ENCODE data around the gene FAM43A. TPM values are rescaled to one million over a fixed set of nuclear protein-coding genes. Genes with fewer than 3 reads are reported as not detected.
A peak's percentile ranks its signal among the peaks of the same experiment; 100 is the strongest.

The FAM43A gene
- total RNA-seq, 2 donors from 2014 or later = 10.9 to 12.5 TPM

DNA sequence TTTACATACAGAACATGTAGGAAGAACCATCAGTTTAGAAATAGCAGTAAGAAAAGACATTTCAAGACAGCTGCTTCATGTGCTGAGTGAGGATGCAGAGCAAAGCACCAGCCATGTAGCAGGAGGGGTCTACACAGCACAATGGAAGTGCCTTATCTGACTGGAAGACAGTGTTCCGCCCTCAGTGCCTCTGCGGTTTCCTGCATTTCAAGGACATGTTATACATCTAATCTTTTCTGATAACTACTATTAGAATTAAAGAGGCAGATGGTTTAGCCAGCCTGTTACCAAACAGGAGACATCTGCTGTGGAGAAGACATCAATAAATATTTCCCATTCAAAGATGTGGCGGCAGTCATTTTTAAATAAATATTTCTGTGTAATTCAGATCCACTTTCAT, 24.3 kb upstream of the FAM43A start:
- Histone ChIP-seq H3K27ac (no peak overlapping the region), H3K9me3 (no peaks in the 10 kb centered on the region), H3K4me3 (no peak overlapping the region), H3K27me3 (no peaks in the 10 kb centered on the region), H3K36me3 (peaks cover 64% of the 10 kb centered on the region), H3K4me1 (no peaks in the 10 kb centered on the region)
- TF ChIP-seq, protein P1, sequence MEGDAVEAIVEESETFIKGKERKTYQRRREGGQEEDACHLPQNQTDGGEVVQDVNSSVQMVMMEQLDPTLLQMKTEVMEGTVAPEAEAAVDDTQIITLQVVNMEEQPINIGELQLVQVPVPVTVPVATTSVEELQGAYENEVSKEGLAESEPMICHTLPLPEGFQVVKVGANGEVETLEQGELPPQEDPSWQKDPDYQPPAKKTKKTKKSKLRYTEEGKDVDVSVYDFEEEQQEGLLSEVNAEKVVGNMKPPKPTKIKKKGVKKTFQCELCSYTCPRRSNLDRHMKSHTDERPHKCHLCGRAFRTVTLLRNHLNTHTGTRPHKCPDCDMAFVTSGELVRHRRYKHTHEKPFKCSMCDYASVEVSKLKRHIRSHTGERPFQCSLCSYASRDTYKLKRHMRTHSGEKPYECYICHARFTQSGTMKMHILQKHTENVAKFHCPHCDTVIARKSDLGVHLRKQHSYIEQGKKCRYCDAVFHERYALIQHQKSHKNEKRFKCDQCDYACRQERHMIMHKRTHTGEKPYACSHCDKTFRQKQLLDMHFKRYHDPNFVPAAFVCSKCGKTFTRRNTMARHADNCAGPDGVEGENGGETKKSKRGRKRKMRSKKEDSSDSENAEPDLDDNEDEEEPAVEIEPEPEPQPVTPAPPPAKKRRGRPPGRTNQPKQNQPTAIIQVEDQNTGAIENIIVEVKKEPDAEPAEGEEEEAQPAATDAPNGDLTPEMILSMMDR (IDR thresholded peaks at IDR 0.05) = no peak
- DNase-seq (ENCODE audit: low spot score) = no peak

DNA sequence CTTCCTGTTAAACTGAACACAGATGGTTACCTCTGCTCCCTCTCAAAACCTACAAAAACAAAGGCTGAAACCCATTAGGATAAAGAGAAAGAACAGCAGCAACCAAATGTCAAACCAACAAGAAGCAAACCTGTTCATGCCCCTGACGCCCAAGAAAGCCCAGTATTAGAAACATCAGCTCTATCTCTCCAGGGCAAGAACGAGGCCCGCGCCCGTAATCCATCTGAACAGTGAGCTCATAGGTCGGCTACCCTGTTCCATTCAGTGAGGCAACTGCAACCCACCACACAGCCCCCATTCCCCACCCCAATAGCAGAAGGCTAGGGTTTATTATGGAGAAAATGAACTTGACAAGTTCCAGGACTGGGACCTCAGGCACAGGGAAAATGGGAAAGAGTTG, 23.7 kb upstream of the FAM43A start:
- Histone ChIP-seq H3K27me3 (no peaks in the 10 kb centered on the region), H3K27ac (no peak overlapping the region), H3K36me3 (peaks cover 65% of the 10 kb centered on the region), H3K9me3 (no peaks in the 10 kb centered on the region), H3K4me3 (no peak overlapping the region), H3K4me1 (no peaks in the 10 kb centered on the region)
- TF ChIP-seq, protein P1 (IDR thresholded peaks at IDR 0.05) = no peak
- no peak for DNase-seq (ENCODE audit: low spot score)

DNA sequence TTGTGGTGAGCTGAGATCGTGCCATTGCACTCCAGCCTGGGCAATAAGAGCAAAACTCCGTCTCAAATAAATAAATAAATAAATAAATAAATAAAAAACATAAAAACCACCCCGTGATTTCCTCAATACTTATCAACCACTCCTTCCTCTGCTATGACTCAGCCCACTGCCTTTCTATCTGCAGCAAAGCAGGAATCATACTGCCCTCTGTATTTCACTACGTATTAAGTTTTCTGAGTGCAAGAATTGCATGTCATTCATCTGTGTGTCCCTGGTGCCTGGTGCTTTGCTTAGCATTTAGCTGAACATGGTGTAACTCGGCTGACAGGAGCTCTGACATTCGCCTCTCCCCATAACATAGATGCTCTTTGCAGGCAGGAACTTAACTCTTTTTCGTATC, 20.8 kb upstream of the FAM43A start:
- no peaks in the 10 kb centered on the region for H3K4me1 ChIP-seq
- no peak overlapping the region for H3K27ac ChIP-seq
- DNase-seq (ENCODE audit: low spot score) = no peak
- no peaks in the 10 kb centered on the region for H3K9me3 ChIP-seq
- TF ChIP-seq, protein P1 (IDR thresholded peaks at IDR 0.05) = no peak
- H3K27me3 ChIP-seq = no peaks in the 10 kb centered on the region
- H3K36me3 ChIP-seq = peaks cover 51% of the 10 kb centered on the region
- no peak overlapping the region for H3K4me3 ChIP-seq

DNA sequence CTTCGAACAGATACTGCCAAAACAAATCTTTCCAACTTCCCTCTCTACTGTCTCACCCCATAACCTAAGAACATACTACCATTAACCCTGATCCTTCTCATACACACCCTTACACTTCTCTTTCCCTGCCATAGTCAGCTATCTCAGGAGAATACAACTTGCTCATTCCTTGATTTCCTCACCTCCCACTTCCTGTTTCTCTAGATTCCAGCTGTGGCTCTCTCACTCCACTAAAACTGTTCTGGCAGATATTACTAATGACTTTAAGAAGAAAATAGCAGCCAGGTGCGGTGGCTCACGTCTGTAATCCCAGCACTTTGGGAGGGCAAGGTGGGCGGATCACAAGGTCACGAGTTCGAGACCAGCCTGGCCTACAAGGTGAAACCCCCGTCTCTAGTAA, 18.3 kb upstream of the FAM43A start:
- H3K4me3 ChIP-seq = no peak overlapping the region
- no peak for DNase-seq (ENCODE audit: low spot score)
- TF ChIP-seq, protein P1 (IDR thresholded peaks at IDR 0.05) = no peak
- no peaks in the 10 kb centered on the region for H3K27me3 ChIP-seq
- H3K9me3 ChIP-seq = no peaks in the 10 kb centered on the region
- H3K27ac ChIP-seq = no peak overlapping the region
- peaks cover 39% of the 10 kb centered on the region for H3K36me3 ChIP-seq
- peaks cover 0 to 12% of the 10 kb centered on the region in 2 donors for H3K4me1 ChIP-seq

DNA sequence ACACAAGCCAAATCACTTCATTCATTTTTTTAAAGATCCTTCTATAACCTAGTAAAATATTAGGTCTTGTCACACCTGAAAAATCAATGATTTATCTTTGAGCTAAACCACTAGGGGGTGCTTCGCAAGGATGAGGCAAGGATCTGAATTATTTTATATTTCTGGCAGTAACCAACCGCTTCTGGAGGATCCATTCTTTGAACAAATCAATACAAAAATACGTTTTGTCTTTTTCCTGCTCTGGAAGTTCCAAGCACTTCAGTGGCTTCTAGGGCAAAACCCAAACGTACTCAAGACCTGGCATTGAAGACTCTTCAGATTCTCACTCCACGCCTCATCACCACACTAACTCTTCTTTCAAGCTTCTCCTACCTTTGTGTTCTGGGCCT, 14.2 kb upstream of the FAM43A start:
- TF ChIP-seq, protein P1 (IDR thresholded peaks at IDR 0.05) = peak in 1 of 2 donors; percentile 60
- peak overlapping the region; percentile 88 to 89 for H3K27ac ChIP-seq
- no peak for DNase-seq (ENCODE audit: low spot score)
- H3K9me3 ChIP-seq = no peaks in the 10 kb centered on the region
- peaks cover 12% of the 10 kb centered on the region for H3K36me3 ChIP-seq
- H3K4me3 ChIP-seq = peak overlapping the region; percentile 74
- peaks cover 0 to 17% of the 10 kb centered on the region in 2 donors for H3K4me1 ChIP-seq
- no peaks in the 10 kb centered on the region for H3K27me3 ChIP-seq
